Nephron (organoid): Measurements from ENCODE around the gene CSTF1.

Experiments used
- H3K27ac Mint-ChIP-seq, 3 experiments: 2 replicates each; pipeline ENCODE4 v1.8.0; 2020; ENCODE audit warnings: mixed read lengths in 3 of 3, mild to moderate bottlenecking in 2 of 3, moderate library complexity in 1 of 3
- H3K27me3 Mint-ChIP-seq: 2 replicates; pipeline ENCODE4 v1.8.0; 2021; ENCODE audit warnings: low read depth, mild to moderate bottlenecking, moderate library complexity, mixed read lengths
- H3K36me3 Mint-ChIP-seq: 2 replicates; pipeline ENCODE4 v1.8.0; 2020; ENCODE audit warnings: low read depth, mixed read lengths
- H3K4me1 Mint-ChIP-seq: 2 replicates; pipeline ENCODE4 v1.8.0; 2020; ENCODE audit warnings: mixed read lengths
- H3K4me3 Mint-ChIP-seq, 3 experiments: 2 replicates each; pipeline ENCODE4 v1.8.0; 2020; ENCODE audit warnings: mild to moderate bottlenecking in 3 of 3, mixed read lengths in 3 of 3, moderate library complexity in 2 of 3
- H3K9me3 Mint-ChIP-seq: 2 replicates; pipeline ENCODE4 v1.8.0; 2020; ENCODE audit warnings: mixed read lengths
- CTCF ChIP-seq, 3 experiments: fragments of 200-600 bp; sonication (generic); IDR thresholded peaks; one replicate each; pipeline ENCODE4 v1.5.0; 2021; ENCODE audit warnings: antibody characterized with exemption in 3 of 3; ENCODE audit not compliant: unreplicated experiment in 3 of 3

CSTF1 gene

GRCh38 chr20:56439771-56440291, 47.4 kb downstream of the CSTF1 start:
- Mint-ChIP-seq H3K27ac (peak overlapping the region; percentile 87 to 92 (median 91)), H3K4me1 (peaks cover 61% of the 10 kb centered on the region), H3K9me3 (no peaks in the 10 kb centered on the region), H3K4me3 (peak overlapping the region in 1 of 3 experiments; percentile 34), H3K36me3 (no peaks in the 10 kb centered on the region), H3K27me3 (peaks cover 4% of the 10 kb centered on the region)
- TF ChIP-seq CTCF (IDR thresholded peaks at IDR 0.05; ENCODE audit: unreplicated experiment in 3 of 3): no peak

- Mint-ChIP-seq H3K36me3 (no peaks in the 10 kb centered on the region), H3K27ac (peak overlapping the region; percentile 87 to 92 (median 91)), H3K4me1 (peaks cover 62% of the 10 kb centered on the region), H3K27me3 (peaks cover 4% of the 10 kb centered on the region), H3K4me3 (peak overlapping the region in 1 of 3 experiments; percentile 34), H3K9me3 (no peaks in the 10 kb centered on the region)
- no peak for TF ChIP-seq CTCF (IDR thresholded peaks at IDR 0.05; ENCODE audit: unreplicated experiment in 3 of 3)
These were observed 48.0 kb downstream of the CSTF1 start for GRCh38 chr20:56440346-56441007.

- Mint-ChIP-seq H3K27me3 (peaks cover 4% of the 10 kb centered on the region), H3K36me3 (no peaks in the 10 kb centered on the region), H3K4me1 (peaks cover 54% of the 10 kb centered on the region), H3K4me3 (peak overlapping the region in 1 of 3 experiments; percentile 1), H3K27ac (peak overlapping the region; percentile 29 to 89 (median 48)), H3K9me3 (no peaks in the 10 kb centered on the region)
- TF ChIP-seq CTCF (IDR thresholded peaks at IDR 0.05; ENCODE audit: unreplicated experiment in 3 of 3): no peak
These were observed 50.2 kb downstream of the CSTF1 start for GRCh38 chr20:56442389-56443365.

- Mint-ChIP-seq H3K27ac (peak overlapping the region; percentile 81 to 90 (median 89)), H3K27me3 (peaks cover 4% of the 10 kb centered on the region), H3K9me3 (no peaks in the 10 kb centered on the region), H3K36me3 (no peaks in the 10 kb centered on the region), H3K4me3 (peak overlapping the region in 2 of 3 experiments; percentile 42 to 49), H3K4me1 (peaks cover 45% of the 10 kb centered on the region)
- no peak for TF ChIP-seq CTCF (IDR thresholded peaks at IDR 0.05; ENCODE audit: unreplicated experiment in 3 of 3)
These were observed 51.5 kb downstream of the CSTF1 start for GRCh38 chr20:56443654-56444540.

GRCh38 chr20:56445130-56445529, 52.7 kb downstream of the CSTF1 start:
- Mint-ChIP-seq H3K9me3 (no peaks in the 10 kb centered on the region), H3K4me1 (peaks cover 38% of the 10 kb centered on the region), H3K27me3 (peaks cover 4% of the 10 kb centered on the region), H3K4me3 (no peak overlapping the region), H3K36me3 (no peaks in the 10 kb centered on the region), H3K27ac (peak overlapping the region in 2 of 3 experiments; percentile 10 to 63)
- TF ChIP-seq CTCF (IDR thresholded peaks at IDR 0.05; ENCODE audit: unreplicated experiment in 3 of 3): no peak
